Mesenchymal stem cell (in vitro differentiated cells and primary cell): ENCODE results near the gene P3R3URF.

Experiments
- DNase-seq: peaks from one replicate; pipeline ENCODE4 v3.0.0-alpha.2; 2013
- H2AFZ ChIP-seq: one replicate; pipeline ENCODE4 v1.6.1; 2013; ENCODE audit warnings: low read depth, mild to moderate bottlenecking, control low read depth, inconsistent platforms, low read length, moderate library complexity
- H2AK5ac ChIP-seq: 2 replicates; pipeline ENCODE4 v1.6.1; 2013; ENCODE audit warnings: low read length, moderate library complexity, mild to moderate bottlenecking, inconsistent platforms; ENCODE audit not compliant: severe bottlenecking
- H2BK120ac ChIP-seq: one replicate; pipeline ENCODE4 v1.6.1; 2013; ENCODE audit warnings: low read depth, mild to moderate bottlenecking, inconsistent platforms, low read length, moderate library complexity
- H2BK12ac ChIP-seq, 2 experiments: one replicate each; pipeline ENCODE4 v1.6.1; 2013; ENCODE audit warnings: inconsistent platforms in 2 of 2, low read length in 2 of 2, mild to moderate bottlenecking in 2 of 2, moderate library complexity in 2 of 2, control low read depth in 1 of 2
- H2BK15ac ChIP-seq: one replicate; pipeline ENCODE4 v1.6.1; 2013; ENCODE audit warnings: mild to moderate bottlenecking, low read depth, inconsistent platforms; ENCODE audit not compliant: poor library complexity, severe bottlenecking
- H2BK5ac ChIP-seq: 2 replicates; pipeline ENCODE4 v1.6.1; 2013; ENCODE audit warnings: low read depth, mild to moderate bottlenecking, low read length, control low read depth, inconsistent platforms; ENCODE audit not compliant: poor library complexity, severe bottlenecking
- H3K14ac ChIP-seq, 2 experiments: one replicate each; pipeline ENCODE4 v1.6.1; 2013; ENCODE audit warnings: inconsistent platforms in 2 of 2, low read length in 2 of 2, control low read depth in 1 of 2, mild to moderate bottlenecking in 1 of 2, moderate library complexity in 1 of 2
- H3K18ac ChIP-seq, 2 experiments: one replicate each; pipeline ENCODE4 v1.6.1; 2013; ENCODE audit warnings: inconsistent platforms in 2 of 2, low read length in 2 of 2, control low read depth in 1 of 2, low read depth in 1 of 2, mild to moderate bottlenecking in 1 of 2
- H3K23ac ChIP-seq, 2 experiments: one replicate each; pipeline ENCODE4 v1.6.1; 2013; ENCODE audit warnings: inconsistent platforms in 2 of 2, low read length in 2 of 2, mild to moderate bottlenecking in 2 of 2, moderate library complexity in 2 of 2, control low read depth in 1 of 2
- H3K27ac ChIP-seq: 2 replicates; pipeline ENCODE4 v1.5.1; 2013; ENCODE audit warnings: mild to moderate bottlenecking, moderate library complexity, low read length, control low read depth, inconsistent platforms; ENCODE audit not compliant: poor library complexity, severe bottlenecking
- H3K27me3 ChIP-seq, 2 experiments: 2 replicates each; pipeline versions ENCODE4 v1.6.1 to v1.7.0; 2013; ENCODE audit warnings: low read length in 2 of 2, mild to moderate bottlenecking in 2 of 2, moderate library complexity in 2 of 2, control low read depth in 1 of 2, inconsistent platforms in 1 of 2; ENCODE audit not compliant: control insufficient read depth in 1 of 2, insufficient read depth in 1 of 2
- H3K36me3 ChIP-seq, 2 experiments: 2 replicates each; pipeline versions ENCODE4 v1.6.1 to v1.7.0; 2013; ENCODE audit warnings: low read length in 2 of 2, control low read depth in 1 of 2, inconsistent platforms in 1 of 2, low read depth in 1 of 2, mild to moderate bottlenecking in 1 of 2; ENCODE audit not compliant: insufficient read depth in 2 of 2, control insufficient read depth in 1 of 2
- H3K4ac ChIP-seq, 2 experiments: one replicate each; pipeline ENCODE4 v1.6.1; 2013; ENCODE audit warnings: inconsistent platforms in 2 of 2, low read length in 2 of 2, mild to moderate bottlenecking in 2 of 2, moderate library complexity in 2 of 2, control low read depth in 1 of 2, low read depth in 1 of 2
- H3K4me1 ChIP-seq: 2 replicates; pipeline ENCODE4 v1.6.1; 2013; ENCODE audit warnings: low read depth, low read length, control low read depth; ENCODE audit not compliant: control insufficient read depth, insufficient read depth
- H3K4me2 ChIP-seq: 2 replicates; pipeline ENCODE4 v1.6.1; 2013; ENCODE audit warnings: low read length, mild to moderate bottlenecking, inconsistent platforms; ENCODE audit not compliant: poor library complexity, severe bottlenecking
- H3K4me3 ChIP-seq, 2 experiments: 2 replicates each; pipeline versions ENCODE4 v1.5.1 to v1.7.0; 2013; ENCODE audit warnings: low read length in 2 of 2, mild to moderate bottlenecking in 2 of 2, control low read depth in 1 of 2, low read depth in 1 of 2; ENCODE audit not compliant: insufficient read depth in 1 of 2
- H3K79me1 ChIP-seq: replicated peaks from 2 replicates; pipeline ENCODE4 v1.6.1; 2013; ENCODE audit warnings: mild to moderate bottlenecking, control low read depth, low read length, inconsistent platforms; ENCODE audit not compliant: poor library complexity, severe bottlenecking
- H3K9ac ChIP-seq: 2 replicates; pipeline ENCODE4 v1.7.0; 2013; ENCODE audit warnings: mild to moderate bottlenecking, low read length, moderate library complexity
- H3K9me3 ChIP-seq: 2 replicates; pipeline ENCODE4 v1.7.0; 2013; ENCODE audit warnings: mild to moderate bottlenecking, low read length; ENCODE audit not compliant: control insufficient read depth
- H4K8ac ChIP-seq: one replicate; pipeline ENCODE4 v1.6.1; 2013; ENCODE audit warnings: inconsistent platforms, mild to moderate bottlenecking, low read length, moderate library complexity
- H4K91ac ChIP-seq: one replicate; pipeline ENCODE4 v1.6.1; 2013; ENCODE audit warnings: mild to moderate bottlenecking, low read length, inconsistent platforms
- WGBS: methylation state at CpG from one replicate; pipeline ENCODE4 v1.1.7; 2013; ENCODE audit warnings: mixed read lengths; 5-methylcytosine and 5-hydroxymethylcytosine counted together

The P3R3URF gene

DNA sequence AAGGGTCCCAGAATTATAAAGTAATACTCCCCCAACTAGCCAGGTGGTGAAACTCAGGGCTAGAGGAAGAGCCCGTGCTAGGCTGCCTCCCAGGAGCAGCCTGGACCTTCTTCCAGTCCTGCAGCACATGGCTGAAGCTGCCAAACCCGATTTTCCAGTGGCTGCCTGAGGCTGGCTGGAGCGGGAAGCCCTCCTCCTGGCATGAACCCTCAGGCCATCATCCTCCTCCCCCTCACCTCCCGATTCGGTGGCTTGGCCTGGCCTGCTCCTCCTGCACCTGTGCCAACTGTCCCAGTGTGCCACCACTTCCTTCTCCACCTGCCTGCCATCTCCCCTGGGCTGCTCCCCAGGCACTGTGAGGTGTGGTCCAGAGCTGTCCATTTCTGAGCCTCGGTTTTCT is 4.4 kb downstream of the P3R3URF start:
- Histone ChIP-seq H3K27me3 (peaks cover 25 to 47% of the 10 kb centered on the region in 2 experiments), H2AFZ (no peak overlapping the region), H3K79me1 (no peaks in the 10 kb centered on the region), H3K4me1 (peaks cover 25% of the 10 kb centered on the region), H3K14ac (peak overlapping the region in 1 of 2 experiments; percentile 11), H3K23ac (no peak overlapping the region), H4K8ac (no peak overlapping the region), H3K9ac (no peak overlapping the region), H3K4ac (no peak overlapping the region), H2BK15ac (no peak overlapping the region), H2BK120ac (no peak overlapping the region), H3K4me3 (peak overlapping the region in 1 of 2 experiments; percentile 32), H2BK5ac (no peak overlapping the region), H3K27ac (no peak overlapping the region), H3K36me3 (no peaks in the 10 kb centered on the region), H3K18ac (no peak overlapping the region), H2BK12ac (no peak overlapping the region), H3K4me2 (no peak overlapping the region), H4K91ac (no peak overlapping the region), H3K9me3 (no peaks in the 10 kb centered on the region), H2AK5ac (no peak overlapping the region)
- 76% methylated on average over 6 of the region's 6 CpGs for WGBS
- DNase-seq, result no peak

- Histone ChIP-seq H2BK15ac (no peak overlapping the region), H3K4ac (no peak overlapping the region), H3K4me1 (peaks cover 30% of the 10 kb centered on the region), H3K9me3 (no peaks in the 10 kb centered on the region), H4K91ac (no peak overlapping the region), H2AK5ac (no peak overlapping the region), H2BK5ac (no peak overlapping the region), H3K18ac (no peak overlapping the region), H3K23ac (no peak overlapping the region), H3K14ac (no peak overlapping the region), H3K79me1 (no peaks in the 10 kb centered on the region), H3K9ac (no peak overlapping the region), H4K8ac (no peak overlapping the region), H3K27ac (no peak overlapping the region), H3K27me3 (peaks cover 30 to 52% of the 10 kb centered on the region in 2 experiments), H2AFZ (no peak overlapping the region), H2BK120ac (no peak overlapping the region), H3K4me3 (no peak overlapping the region), H3K36me3 (no peaks in the 10 kb centered on the region), H3K4me2 (no peak overlapping the region), H2BK12ac (no peak overlapping the region)
- no peak for DNase-seq
- 85% methylated on average over 8 of the region's 8 CpGs for WGBS
Measured at GRCh38 chr1:46171351-46171750, 4.9 kb downstream of the P3R3URF start.

- H3K4me3 ChIP-seq, result no peak overlapping the region
- H3K79me1 ChIP-seq, result no peaks in the 10 kb centered on the region
- H2BK12ac ChIP-seq, result no peak overlapping the region
- H2BK15ac ChIP-seq, result no peak overlapping the region
- H4K8ac ChIP-seq, result no peak overlapping the region
- H2BK5ac ChIP-seq, result no peak overlapping the region
- no peak overlapping the region for H2BK120ac ChIP-seq
- WGBS, result 100% methylated on average over 1 of the region's 3 CpGs
- H3K4me1 ChIP-seq, result peaks cover 27% of the 10 kb centered on the region
- DNase-seq, result no peak
- H2AK5ac ChIP-seq, result no peak overlapping the region
- H3K4me2 ChIP-seq, result no peak overlapping the region
- H3K4ac ChIP-seq, result no peak overlapping the region
- no peaks in the 10 kb centered on the region for H3K9me3 ChIP-seq
- no peak overlapping the region for H3K14ac ChIP-seq
- H3K36me3 ChIP-seq, result no peaks in the 10 kb centered on the region
- no peak overlapping the region for H3K9ac ChIP-seq
- no peak overlapping the region for H4K91ac ChIP-seq
- no peak overlapping the region for H3K23ac ChIP-seq
- no peak overlapping the region for H3K18ac ChIP-seq
- peaks cover 32 to 55% of the 10 kb centered on the region in 2 experiments for H3K27me3 ChIP-seq
- no peak overlapping the region for H2AFZ ChIP-seq
- H3K27ac ChIP-seq, result no peak overlapping the region
Measured at GRCh38 chr1:46169811-46170454, 6.4 kb downstream of the P3R3URF start.

- Histone ChIP-seq H2BK12ac (no peak overlapping the region), H3K9me3 (no peaks in the 10 kb centered on the region), H3K4me1 (peaks cover 16% of the 10 kb centered on the region), H2AK5ac (no peak overlapping the region), H4K8ac (no peak overlapping the region), H3K79me1 (no peaks in the 10 kb centered on the region), H3K27ac (no peak overlapping the region), H3K27me3 (peaks cover 46 to 70% of the 10 kb centered on the region in 2 experiments), H3K9ac (no peak overlapping the region), H3K14ac (no peak overlapping the region), H2AFZ (no peak overlapping the region), H3K4ac (no peak overlapping the region), H2BK120ac (no peak overlapping the region), H3K18ac (no peak overlapping the region), H3K23ac (no peak overlapping the region), H2BK15ac (no peak overlapping the region), H3K36me3 (no peaks in the 10 kb centered on the region), H3K4me3 (no peak overlapping the region), H3K4me2 (no peak overlapping the region), H4K91ac (no peak overlapping the region), H2BK5ac (no peak overlapping the region)
- WGBS, result 100% methylated on average over 1 of the region's 1 CpG
- peak; percentile 36 for DNase-seq
Measured at GRCh38 chr1:46168477-46168876, 7.8 kb downstream of the P3R3URF start.
